Effector memory CD8-positive, alpha-beta T cell (primary cell): ENCODE measurements around the gene FRY.

Experiments
- ATAC-seq: fragments of 150-1000 bp; cut with Tn5 transposase; replicated peaks from 2 replicates; pipeline ENCODE4 v1.10.0; 2021; ENCODE audit warnings: mild to moderate bottlenecking, moderate library complexity
- DNase-seq, 3 experiments: peaks; one replicate each; pipeline ENCODE4 v3.0.0; 2021
- H3K27ac Mint-ChIP-seq, 2 donors: one replicate each; pipeline ENCODE4 v1.8.0; 2022; ENCODE audit warnings: mild to moderate bottlenecking in 2 of 2, mixed read lengths in 2 of 2, moderate library complexity in 2 of 2
- H3K27me3 Mint-ChIP-seq, 2 donors: one replicate each; pipeline ENCODE4 v1.8.0; 2022; ENCODE audit warnings: mixed read lengths in 2 of 2
- H3K36me3 Mint-ChIP-seq: one replicate; pipeline ENCODE4 v1.8.0; 2022; ENCODE audit warnings: mild to moderate bottlenecking, moderate library complexity, mixed read lengths; ENCODE audit not compliant: insufficient read depth
- H3K4me1 Mint-ChIP-seq, 2 donors: one replicate each; pipeline ENCODE4 v1.8.0; 2022; ENCODE audit warnings: low read depth in 2 of 2, mixed read lengths in 2 of 2
- H3K4me3 Mint-ChIP-seq, 2 donors: one replicate each; pipeline ENCODE4 v1.8.0; 2022; ENCODE audit warnings: mild to moderate bottlenecking in 2 of 2, mixed read lengths in 2 of 2, moderate library complexity in 2 of 2
- H3K9me3 Mint-ChIP-seq, 2 donors: one replicate each; pipeline ENCODE4 v1.8.0; 2022; ENCODE audit warnings: mixed read lengths in 2 of 2

FRY gene

DNA sequence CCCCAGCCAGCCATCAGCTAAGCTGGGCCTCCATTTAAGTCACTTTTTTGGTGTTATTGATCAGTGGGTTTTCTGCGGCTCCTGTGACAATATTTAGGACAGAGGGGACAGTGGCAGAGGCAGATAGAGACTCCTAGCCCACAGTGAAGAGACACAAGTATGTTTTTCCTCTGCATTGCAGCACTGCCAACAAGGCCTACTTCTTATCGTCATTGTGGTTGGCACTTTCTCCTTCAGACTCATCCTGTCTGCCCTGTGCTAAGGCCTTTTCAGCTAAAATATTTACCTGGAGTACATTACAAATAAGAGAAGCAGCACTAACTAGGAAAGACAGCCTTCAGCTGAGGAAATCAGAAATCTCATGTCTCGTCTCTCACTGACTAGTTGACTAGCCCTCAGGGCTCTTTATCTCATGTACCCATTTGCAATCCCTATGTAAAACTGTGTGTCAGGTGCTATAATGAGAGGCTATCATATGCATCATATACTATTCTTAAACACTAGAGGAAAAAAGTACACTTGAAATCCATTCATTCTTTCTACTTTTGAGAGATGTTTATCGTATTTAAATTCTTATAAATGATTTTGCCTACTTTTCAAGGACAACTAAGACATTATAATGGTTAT lies 221.4 kb downstream of the FRY start:
- ATAC-seq (peak; percentile 51), DNase-seq (no peak)
- Mint-ChIP-seq H3K36me3 (no peaks in the 10 kb centered on the region), H3K27me3 (peaks cover 0 to 5% of the 10 kb centered on the region in 2 donors), H3K4me1 (no peaks in the 10 kb centered on the region), H3K27ac (peak overlapping the region in 1 of 2 donors; percentile 66), H3K9me3 (no peaks in the 10 kb centered on the region), H3K4me3 (no peak overlapping the region)

DNA sequence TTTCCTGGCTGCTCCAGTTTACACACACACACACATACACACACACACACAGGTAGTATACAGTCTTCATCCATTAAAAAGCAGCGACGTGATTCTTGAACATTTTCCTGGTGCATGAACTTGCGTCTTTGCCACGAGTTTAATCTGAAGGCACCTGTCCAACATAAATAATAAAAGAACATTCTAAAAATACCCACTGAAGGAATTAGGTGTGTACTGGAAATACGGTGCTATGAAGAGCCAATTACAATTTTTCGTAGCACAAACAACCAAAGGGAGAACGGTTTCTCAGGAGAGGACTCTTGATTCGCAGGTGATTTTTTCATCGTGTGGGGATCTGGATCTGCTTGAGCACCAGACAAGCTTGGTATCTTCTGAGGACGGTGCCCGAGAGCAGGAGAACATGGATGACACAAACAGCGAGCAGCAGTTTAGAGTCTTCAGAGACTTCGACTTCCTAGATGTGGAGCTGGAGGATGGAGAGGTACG lies 222.4 kb downstream of the FRY start:
- no peaks in the 10 kb centered on the region for H3K36me3 Mint-ChIP-seq
- H3K4me3 Mint-ChIP-seq: no peak overlapping the region
- H3K9me3 Mint-ChIP-seq: no peaks in the 10 kb centered on the region
- no peak for DNase-seq
- no peak for ATAC-seq
- H3K27ac Mint-ChIP-seq: no peak overlapping the region
- no peaks in the 10 kb centered on the region for H3K4me1 Mint-ChIP-seq
- peaks cover 0 to 6% of the 10 kb centered on the region in 2 donors for H3K27me3 Mint-ChIP-seq

DNA sequence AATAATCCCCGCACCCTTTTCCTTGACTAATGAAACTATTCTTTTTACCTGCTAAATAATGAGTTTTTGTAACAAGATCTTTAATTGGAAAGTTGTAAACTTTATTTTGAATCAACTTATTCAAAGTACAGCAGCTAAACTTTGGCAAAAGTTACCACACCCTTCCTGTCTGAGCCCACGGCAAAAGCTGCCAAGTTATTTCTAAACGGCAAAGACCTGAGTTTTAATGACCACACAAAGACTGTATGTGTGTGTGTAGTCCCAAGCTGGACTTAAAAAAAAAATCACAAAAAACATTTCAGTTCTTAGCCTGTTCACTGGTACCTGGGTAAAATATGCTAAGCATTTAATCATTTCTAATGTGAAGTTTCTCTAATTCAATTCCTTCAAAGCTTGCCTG lies 222.8 kb downstream of the FRY start:
- Mint-ChIP-seq H3K36me3 (no peaks in the 10 kb centered on the region), H3K27me3 (peaks cover 0 to 6% of the 10 kb centered on the region in 2 donors), H3K27ac (no peak overlapping the region), H3K4me1 (no peaks in the 10 kb centered on the region), H3K4me3 (no peak overlapping the region), H3K9me3 (no peaks in the 10 kb centered on the region)
- DNase-seq (no peak), ATAC-seq (no peak)

DNA sequence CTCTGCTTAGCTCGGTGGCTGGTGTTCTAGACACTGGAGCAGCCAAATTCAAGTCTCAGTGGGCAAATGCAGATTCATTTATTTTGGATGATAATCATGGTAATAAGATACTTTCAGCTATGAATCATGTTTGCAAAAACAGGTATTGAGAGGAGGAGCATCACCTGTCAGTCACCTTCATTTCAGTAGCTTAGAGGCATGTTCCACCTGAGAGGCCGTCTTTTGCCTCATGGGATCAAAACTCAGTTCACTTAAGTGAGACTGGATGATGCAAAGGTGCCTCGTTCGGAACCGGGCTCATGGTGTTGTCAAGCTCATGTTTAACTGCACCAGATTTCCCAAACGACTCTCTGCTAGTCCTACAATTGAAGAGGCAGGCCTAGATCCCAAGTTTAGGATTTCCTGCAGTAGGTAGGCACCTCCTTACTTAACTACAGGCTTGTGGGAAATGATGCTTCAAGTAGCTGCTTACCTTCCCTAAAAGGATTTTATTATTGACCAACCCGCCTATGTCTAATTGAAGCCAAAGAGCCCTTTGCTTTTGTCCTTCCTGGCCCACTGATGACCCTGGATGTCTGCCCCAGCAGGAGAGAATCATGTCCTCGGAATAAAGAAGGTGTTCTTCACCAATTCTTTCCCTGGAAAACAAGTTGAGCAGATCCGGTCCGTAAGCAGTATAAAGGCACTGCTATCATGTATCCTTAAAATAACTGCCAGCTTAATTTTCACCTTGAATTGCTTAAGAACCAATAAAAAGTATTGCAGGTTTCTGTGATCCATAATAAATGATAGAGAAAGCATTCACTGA lies 223.5 kb downstream of the FRY start:
- ATAC-seq (no peak), DNase-seq (no peak)
- Mint-ChIP-seq H3K27me3 (peaks cover 0 to 6% of the 10 kb centered on the region in 2 donors), H3K27ac (no peak overlapping the region), H3K4me1 (no peaks in the 10 kb centered on the region), H3K36me3 (no peaks in the 10 kb centered on the region), H3K9me3 (no peaks in the 10 kb centered on the region), H3K4me3 (no peak overlapping the region)

DNA sequence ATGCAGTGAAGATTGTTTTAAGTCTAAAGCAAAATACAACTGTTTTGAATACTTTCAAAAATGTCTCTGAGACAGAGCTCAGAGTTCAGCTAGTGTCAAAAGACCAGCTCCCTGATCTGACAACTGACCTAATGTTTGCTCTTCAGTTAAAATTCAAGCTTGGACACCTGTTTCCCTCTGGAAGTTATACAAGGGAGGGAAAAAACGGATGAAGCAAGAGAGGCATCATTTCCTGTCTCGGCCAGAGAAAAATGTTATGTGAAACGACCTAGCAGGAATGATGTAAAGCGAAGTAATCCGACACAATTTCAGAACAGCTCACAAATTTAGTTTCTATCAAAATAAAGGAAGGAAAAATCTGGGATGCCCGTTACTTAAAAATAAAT lies 224.1 kb downstream of the FRY start:
- ATAC-seq: no peak
- no peak for DNase-seq
- no peak overlapping the region for H3K4me3 Mint-ChIP-seq
- no peak overlapping the region for H3K27ac Mint-ChIP-seq
- no peaks in the 10 kb centered on the region for H3K4me1 Mint-ChIP-seq
- no peaks in the 10 kb centered on the region for H3K36me3 Mint-ChIP-seq
- no peaks in the 10 kb centered on the region for H3K9me3 Mint-ChIP-seq
- peaks cover 0 to 6% of the 10 kb centered on the region in 2 donors for H3K27me3 Mint-ChIP-seq

DNA sequence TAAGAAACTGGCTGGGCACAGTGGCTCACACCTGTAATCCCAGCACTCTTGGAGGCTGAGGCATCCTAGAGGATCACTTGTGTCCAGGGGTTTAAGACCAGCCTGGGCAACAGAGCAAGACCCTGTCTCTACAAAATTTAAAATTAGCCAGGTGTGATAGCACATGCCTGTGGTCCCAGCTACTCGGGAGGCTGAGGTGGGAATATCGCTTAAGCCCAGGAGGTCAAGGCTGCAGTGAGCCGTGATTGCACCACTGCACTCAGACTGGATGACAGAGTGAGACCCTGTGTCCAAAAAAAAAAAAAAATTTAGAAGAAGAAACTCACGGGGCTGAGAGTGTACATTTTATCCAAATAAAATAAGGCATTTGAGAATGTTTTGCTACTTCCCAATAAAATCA lies 224.7 kb downstream of the FRY start:
- no peaks in the 10 kb centered on the region for H3K9me3 Mint-ChIP-seq
- H3K4me3 Mint-ChIP-seq: no peak overlapping the region
- H3K27me3 Mint-ChIP-seq: peaks cover 0 to 6% of the 10 kb centered on the region in 2 donors
- no peak for DNase-seq
- H3K4me1 Mint-ChIP-seq: no peaks in the 10 kb centered on the region
- no peak overlapping the region for H3K27ac Mint-ChIP-seq
- ATAC-seq: no peak
- no peaks in the 10 kb centered on the region for H3K36me3 Mint-ChIP-seq

DNA sequence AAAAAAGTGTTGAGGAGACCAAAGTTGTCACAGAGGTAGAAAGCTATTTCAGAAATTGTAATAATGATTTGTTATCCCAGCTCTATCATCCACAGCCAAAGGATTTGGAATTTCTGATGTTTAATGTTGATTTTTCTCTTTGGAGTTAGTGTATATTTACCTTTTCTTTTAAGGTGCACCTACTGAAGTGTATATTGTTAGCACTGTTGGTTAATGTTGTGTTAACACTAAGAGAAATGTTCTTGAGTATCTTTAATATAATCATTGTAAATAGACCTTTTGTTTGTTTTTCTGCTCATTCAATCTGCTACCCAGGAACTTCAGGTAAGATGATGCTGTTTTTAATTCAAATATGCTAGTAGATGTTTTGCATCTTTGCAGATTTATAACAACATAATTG lies 226.1 kb downstream of the FRY start:
- no peak overlapping the region for H3K27ac Mint-ChIP-seq
- no peaks in the 10 kb centered on the region for H3K9me3 Mint-ChIP-seq
- H3K27me3 Mint-ChIP-seq: peaks cover 0 to 6% of the 10 kb centered on the region in 2 donors
- no peak overlapping the region for H3K4me3 Mint-ChIP-seq
- H3K4me1 Mint-ChIP-seq: no peaks in the 10 kb centered on the region
- DNase-seq (no peak), ATAC-seq (no peak)
- H3K36me3 Mint-ChIP-seq: peaks cover 7% of the 10 kb centered on the region

DNA sequence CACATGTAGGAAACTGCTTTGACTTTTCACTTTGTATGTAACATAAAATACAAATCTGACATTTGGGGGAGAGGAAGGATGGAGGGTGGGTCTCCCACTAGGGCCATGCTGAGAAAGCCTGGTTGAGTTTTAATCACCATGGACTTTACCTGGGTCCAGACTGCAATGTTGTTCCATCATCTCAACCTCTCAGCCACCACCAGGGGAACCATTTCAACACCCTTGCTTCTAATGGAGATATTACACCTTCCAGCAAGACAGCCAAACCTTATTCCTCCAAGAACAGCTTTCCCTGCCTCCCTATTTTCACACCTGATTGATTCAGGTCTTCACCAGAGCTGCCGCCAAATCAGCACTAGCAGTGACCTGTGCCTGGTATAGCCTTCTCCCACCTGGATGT lies 227.5 kb downstream of the FRY start:
- peaks cover 14% of the 10 kb centered on the region for H3K36me3 Mint-ChIP-seq
- H3K27me3 Mint-ChIP-seq: peaks cover 0 to 6% of the 10 kb centered on the region in 2 donors
- ATAC-seq (no peak), DNase-seq (no peak)
- H3K27ac Mint-ChIP-seq: no peak overlapping the region
- no peak overlapping the region for H3K4me3 Mint-ChIP-seq
- no peaks in the 10 kb centered on the region for H3K9me3 Mint-ChIP-seq
- no peaks in the 10 kb centered on the region for H3K4me1 Mint-ChIP-seq

DNA sequence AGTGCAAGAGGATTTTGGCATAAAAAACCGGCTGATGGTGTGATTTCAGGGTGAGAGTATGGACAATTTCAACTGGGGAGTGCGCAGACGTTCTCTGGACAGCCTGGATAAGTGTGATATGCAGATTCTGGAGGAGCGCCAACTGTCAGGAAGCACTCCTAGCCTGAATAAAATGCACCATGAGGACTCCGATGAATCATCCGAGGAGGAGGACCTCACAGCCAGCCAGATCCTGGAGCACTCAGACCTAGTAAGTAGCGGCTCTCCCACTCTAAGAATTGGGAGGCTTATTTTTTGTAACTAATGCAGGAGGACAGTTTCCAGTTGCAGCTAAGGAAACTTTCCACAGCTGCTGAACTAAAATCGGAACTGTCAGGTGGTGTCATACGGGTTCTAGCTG lies 230.0 kb downstream of the FRY start:
- Mint-ChIP-seq H3K4me1 (no peaks in the 10 kb centered on the region), H3K36me3 (peaks cover 14% of the 10 kb centered on the region), H3K4me3 (no peak overlapping the region), H3K27me3 (peaks cover 0 to 6% of the 10 kb centered on the region in 2 donors), H3K9me3 (no peaks in the 10 kb centered on the region), H3K27ac (no peak overlapping the region)
- ATAC-seq (no peak), DNase-seq (no peak)

DNA sequence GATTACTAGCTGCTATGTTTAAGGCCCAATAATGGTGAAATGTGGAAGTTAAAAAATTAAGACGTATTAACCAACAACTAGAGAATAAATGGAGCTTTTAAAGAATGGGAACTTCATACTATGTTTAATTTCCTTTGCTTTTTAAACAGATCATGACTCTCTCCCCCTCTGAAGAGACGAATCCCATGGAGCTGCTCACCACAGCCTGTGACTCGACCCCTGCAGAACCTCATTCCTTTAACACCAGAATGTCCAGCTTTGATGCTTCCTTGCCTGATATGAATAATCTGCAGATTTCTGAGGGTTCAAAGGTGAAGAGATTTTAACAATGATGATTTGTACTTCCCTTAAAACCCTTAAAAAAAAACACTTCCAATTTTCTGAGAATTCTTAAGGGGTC lies 230.6 kb downstream of the FRY start:
- Mint-ChIP-seq H3K9me3 (no peaks in the 10 kb centered on the region), H3K4me1 (no peaks in the 10 kb centered on the region), H3K27me3 (peaks cover 0 to 6% of the 10 kb centered on the region in 2 donors), H3K36me3 (peaks cover 14% of the 10 kb centered on the region), H3K27ac (no peak overlapping the region), H3K4me3 (no peak overlapping the region)
- ATAC-seq (no peak), DNase-seq (no peak)

DNA sequence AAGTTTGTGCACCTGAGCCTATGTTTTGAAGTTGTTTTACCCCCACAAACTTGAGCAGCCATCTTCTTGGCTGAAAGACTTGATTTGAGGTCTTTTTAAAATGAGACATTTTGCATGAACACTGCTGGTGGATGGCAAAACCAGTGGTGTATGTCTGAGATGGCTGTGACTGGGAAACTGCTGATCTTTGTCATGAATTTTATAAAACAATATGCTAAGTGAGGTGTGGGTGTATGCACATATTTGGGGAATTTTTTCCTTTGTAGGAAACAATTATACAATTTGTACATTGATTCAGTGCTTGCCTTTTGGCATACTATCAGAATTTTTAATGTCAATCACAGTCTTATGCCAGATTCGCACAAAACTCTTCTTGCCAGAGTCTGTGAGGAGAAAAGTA lies 231.0 kb downstream of the FRY start:
- DNase-seq: no peak
- Mint-ChIP-seq H3K36me3 (peaks cover 17% of the 10 kb centered on the region), H3K27me3 (peaks cover 0 to 4% of the 10 kb centered on the region in 2 donors), H3K9me3 (no peaks in the 10 kb centered on the region), H3K27ac (no peak overlapping the region), H3K4me3 (no peak overlapping the region), H3K4me1 (no peaks in the 10 kb centered on the region)
- no peak for ATAC-seq

DNA sequence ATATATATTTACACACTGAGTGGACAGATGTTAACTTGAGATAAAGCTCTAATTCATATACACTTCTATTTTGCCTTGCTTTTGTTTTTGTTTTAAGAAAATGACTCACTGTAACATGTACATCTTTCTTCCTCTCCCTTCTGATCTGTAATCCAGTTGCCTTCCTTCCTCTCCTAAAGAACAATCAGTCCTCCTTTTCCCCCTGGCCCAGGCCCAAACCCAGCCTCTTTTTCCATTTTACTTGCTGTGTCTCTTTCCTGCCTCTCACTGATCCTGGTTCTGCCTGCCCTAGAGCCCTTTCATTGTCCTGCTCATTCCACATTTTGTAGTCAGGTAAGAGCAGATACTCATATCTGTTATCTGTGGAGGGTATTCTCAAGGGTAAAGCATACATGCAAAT lies 232.8 kb downstream of the FRY start:
- DNase-seq (no peak), ATAC-seq (no peak)
- H3K9me3 Mint-ChIP-seq: no peaks in the 10 kb centered on the region
- no peak overlapping the region for H3K27ac Mint-ChIP-seq
- no peak overlapping the region for H3K4me3 Mint-ChIP-seq
- no peaks in the 10 kb centered on the region for H3K4me1 Mint-ChIP-seq
- H3K27me3 Mint-ChIP-seq: no peaks in the 10 kb centered on the region
- peaks cover 19% of the 10 kb centered on the region for H3K36me3 Mint-ChIP-seq

DNA sequence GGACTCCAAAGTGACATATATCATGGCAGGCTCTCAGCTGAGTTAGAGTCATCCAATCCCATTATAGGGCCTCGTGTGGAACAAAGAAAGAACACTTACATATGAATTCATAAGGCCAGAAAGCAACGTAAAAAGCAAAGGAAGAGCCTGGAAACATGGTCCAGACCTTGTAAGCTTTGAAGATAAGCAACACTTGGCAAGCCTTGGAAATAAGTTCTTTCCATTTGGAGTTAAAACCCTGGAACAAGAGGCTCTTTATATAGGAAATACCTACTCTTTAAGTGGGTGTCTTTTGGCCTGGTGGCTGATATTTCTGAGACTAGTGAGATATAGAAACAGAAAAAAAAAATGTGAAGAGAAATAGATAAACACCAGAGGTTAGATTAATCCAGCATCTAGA lies 234.2 kb downstream of the FRY start:
- no peak overlapping the region for H3K27ac Mint-ChIP-seq

DNA sequence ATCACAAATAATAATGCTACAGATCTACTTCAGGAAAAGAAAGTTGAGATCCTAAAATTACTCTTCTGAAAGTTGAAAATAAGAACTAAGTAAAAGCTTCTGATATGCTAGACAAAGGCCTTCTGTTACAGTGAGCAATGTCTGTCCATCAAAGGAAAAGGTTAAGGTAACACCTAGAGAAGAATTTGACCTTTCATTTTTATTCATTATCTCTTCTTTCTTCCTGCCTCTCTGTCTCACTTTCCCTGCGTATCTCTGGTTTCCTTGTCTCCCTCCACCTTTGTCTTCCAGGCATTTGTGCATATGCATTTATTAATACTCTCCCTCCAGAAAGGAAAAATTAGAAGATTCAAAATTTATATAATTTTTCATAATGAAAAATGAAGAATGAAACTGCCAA lies 234.6 kb downstream of the FRY start:
- Mint-ChIP-seq H3K4me1 (no peaks in the 10 kb centered on the region), H3K27ac (no peak overlapping the region), H3K9me3 (no peaks in the 10 kb centered on the region), H3K36me3 (peaks cover 19% of the 10 kb centered on the region), H3K27me3 (no peaks in the 10 kb centered on the region), H3K4me3 (no peak overlapping the region)
- ATAC-seq (no peak), DNase-seq (no peak)

More for the DNA sequence above, 234.2 kb downstream of the FRY start:
- no peaks in the 10 kb centered on the region for H3K9me3 Mint-ChIP-seq
- H3K4me3 Mint-ChIP-seq: no peak overlapping the region
- DNase-seq (no peak), ATAC-seq (no peak)
- H3K36me3 Mint-ChIP-seq: peaks cover 19% of the 10 kb centered on the region
- no peaks in the 10 kb centered on the region for H3K27me3 Mint-ChIP-seq
- H3K4me1 Mint-ChIP-seq: no peaks in the 10 kb centered on the region
